ENCODE results near the gene SENP8.

DNA sequence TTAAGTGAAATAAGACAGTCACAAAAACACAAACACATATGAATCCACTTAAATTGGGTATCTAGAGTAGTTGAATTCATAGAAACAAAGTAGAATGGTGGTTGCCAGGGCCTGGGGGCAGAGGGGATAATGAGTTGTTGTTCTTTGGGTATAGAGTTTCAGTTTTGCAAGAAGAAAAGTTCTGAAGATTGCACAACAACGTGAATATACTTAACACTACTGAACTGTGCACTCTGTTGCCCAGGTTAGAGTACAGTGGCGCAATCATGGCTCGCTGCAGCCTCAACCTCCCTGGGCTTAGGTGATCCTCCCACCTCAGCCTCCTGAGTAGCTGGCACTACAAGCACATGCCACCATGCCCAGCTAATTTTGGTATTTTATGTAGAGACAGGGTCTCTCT is 64.5 kb downstream of the SENP8 start:
- TF ChIP-seq EZH2 (IDR thresholded peaks at IDR 0.05): no peak
- TF ChIP-seq, protein P1, sequence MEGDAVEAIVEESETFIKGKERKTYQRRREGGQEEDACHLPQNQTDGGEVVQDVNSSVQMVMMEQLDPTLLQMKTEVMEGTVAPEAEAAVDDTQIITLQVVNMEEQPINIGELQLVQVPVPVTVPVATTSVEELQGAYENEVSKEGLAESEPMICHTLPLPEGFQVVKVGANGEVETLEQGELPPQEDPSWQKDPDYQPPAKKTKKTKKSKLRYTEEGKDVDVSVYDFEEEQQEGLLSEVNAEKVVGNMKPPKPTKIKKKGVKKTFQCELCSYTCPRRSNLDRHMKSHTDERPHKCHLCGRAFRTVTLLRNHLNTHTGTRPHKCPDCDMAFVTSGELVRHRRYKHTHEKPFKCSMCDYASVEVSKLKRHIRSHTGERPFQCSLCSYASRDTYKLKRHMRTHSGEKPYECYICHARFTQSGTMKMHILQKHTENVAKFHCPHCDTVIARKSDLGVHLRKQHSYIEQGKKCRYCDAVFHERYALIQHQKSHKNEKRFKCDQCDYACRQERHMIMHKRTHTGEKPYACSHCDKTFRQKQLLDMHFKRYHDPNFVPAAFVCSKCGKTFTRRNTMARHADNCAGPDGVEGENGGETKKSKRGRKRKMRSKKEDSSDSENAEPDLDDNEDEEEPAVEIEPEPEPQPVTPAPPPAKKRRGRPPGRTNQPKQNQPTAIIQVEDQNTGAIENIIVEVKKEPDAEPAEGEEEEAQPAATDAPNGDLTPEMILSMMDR (IDR thresholded peaks at IDR 0.05): no peak

All from neural progenitor cell (in vitro differentiated cells).